Mucosa of descending colon (tissue), 3 donors: ENCODE measurements around the gene KRT32. TPM values are rescaled to one million over a fixed set of nuclear protein-coding genes. Genes with fewer than 3 reads are reported as not detected.

ENCODE experiments used
- ATAC-seq: fragments of 200-7000 bp; cut with Tn5 transposase; one replicate; pipeline ENCODE4 v1.9.1; 2020; ENCODE audit warnings: mild to moderate bottlenecking, moderate library complexity
- DNase-seq, 3 donors: peaks; one replicate each; pipeline ENCODE4 v3.0.0-alpha.2; 2020
- H3K36me3 ChIP-seq: fragments of 200-600 bp; one replicate; pipeline ENCODE4 v1.8.0; 2021; ENCODE audit warnings: low read depth, mild to moderate bottlenecking
- H3K4me1 ChIP-seq: fragments of 200-600 bp; one replicate; pipeline ENCODE4 v1.8.0; 2021; ENCODE audit warnings: low read depth, mild to moderate bottlenecking
- H3K4me3 ChIP-seq: fragments of 200-600 bp; one replicate; pipeline ENCODE4 v1.8.0; 2021; ENCODE audit warnings: mild to moderate bottlenecking
- H3K9me3 ChIP-seq: fragments of 200-600 bp; one replicate; pipeline ENCODE4 v1.8.0; 2021; ENCODE audit warnings: mild to moderate bottlenecking
- CTCF ChIP-seq: fragments of 200-600 bp; IDR thresholded peaks from one replicate; pipeline ENCODE4 v1.8.0; 2022; ENCODE audit warnings: antibody characterized with exemption, mild to moderate bottlenecking
- intact Hi-C, 2 donors: fragments of 100-400 bp; cut with DNase I in 1 of 2; cut with micrococcal nuclease in 1 of 2; formaldehyde crosslinking; loops; one replicate each; pipeline versions ENCODE4 v1.11.0 to v1.11.1; 2022; cut with DNase I, micrococcal nuclease
- total RNA-seq, 3 donors: library from RNA; stranded (reverse); fragmentation: NEBNext Ultra II Directional in 2 of 3; extraction: Animal tissue kit (Norgen Biotek cat#: 25700) in 2 of 3; gene quantifications; one replicate each; pipeline versions ENCODE4 v1.2.1 to v1.2.4, GENCODE V29; 2021 to 2023
- donor health status: DM: no; HTN: no; CAD: no; lungs with moderate emphysema.
- donor health status: DM: no; HTN: no; CAD: no.
- donor health status: DM: no; HTN: yes; CAD: no.

KRT32 gene
- total RNA-seq, 3 donors from 2014 or later: not detected

GRCh38 chr17:41511716-41512115 is 44.5 kb upstream of the KRT32 start:
- ATAC-seq (no peak), DNase-seq (no peak)
- Histone ChIP-seq H3K36me3 (no peaks in the 10 kb centered on the region), H3K4me1 (peaks cover 14% of the 10 kb centered on the region), H3K9me3 (no peaks in the 10 kb centered on the region), H3K4me3 (no peak overlapping the region)
- TF ChIP-seq CTCF: no peak
- intact Hi-C loops: no loop called here

DNA sequence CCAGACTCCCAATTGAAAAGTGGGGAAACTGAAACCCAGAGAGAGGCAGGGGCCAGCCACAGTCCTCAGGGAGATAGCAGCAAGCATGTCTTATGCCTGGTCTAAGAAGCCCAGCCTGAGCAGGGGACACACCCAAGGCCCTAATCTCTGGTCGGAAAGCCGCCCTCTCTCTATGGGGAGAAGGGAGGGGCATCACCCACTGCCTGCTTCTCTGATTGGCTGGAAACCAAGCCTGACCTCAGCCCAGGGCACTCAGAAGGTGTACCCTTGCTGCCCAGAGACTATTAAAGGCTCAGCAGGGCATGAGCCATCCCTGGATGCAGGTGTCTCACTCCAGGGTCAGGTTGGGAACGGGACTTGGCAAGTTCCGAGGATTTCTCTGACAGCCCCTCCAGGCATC is 43.9 kb upstream of the KRT32 start:
- ATAC-seq (peak; percentile 90), DNase-seq (peak in 2 of 3 donors; percentile 70 to 71)
- Histone ChIP-seq H3K36me3 (no peaks in the 10 kb centered on the region), H3K4me3 (no peak overlapping the region), H3K4me1 (peaks cover 14% of the 10 kb centered on the region), H3K9me3 (no peaks in the 10 kb centered on the region)
- intact Hi-C loops: no loop called here
- no peak for TF ChIP-seq CTCF

DNA sequence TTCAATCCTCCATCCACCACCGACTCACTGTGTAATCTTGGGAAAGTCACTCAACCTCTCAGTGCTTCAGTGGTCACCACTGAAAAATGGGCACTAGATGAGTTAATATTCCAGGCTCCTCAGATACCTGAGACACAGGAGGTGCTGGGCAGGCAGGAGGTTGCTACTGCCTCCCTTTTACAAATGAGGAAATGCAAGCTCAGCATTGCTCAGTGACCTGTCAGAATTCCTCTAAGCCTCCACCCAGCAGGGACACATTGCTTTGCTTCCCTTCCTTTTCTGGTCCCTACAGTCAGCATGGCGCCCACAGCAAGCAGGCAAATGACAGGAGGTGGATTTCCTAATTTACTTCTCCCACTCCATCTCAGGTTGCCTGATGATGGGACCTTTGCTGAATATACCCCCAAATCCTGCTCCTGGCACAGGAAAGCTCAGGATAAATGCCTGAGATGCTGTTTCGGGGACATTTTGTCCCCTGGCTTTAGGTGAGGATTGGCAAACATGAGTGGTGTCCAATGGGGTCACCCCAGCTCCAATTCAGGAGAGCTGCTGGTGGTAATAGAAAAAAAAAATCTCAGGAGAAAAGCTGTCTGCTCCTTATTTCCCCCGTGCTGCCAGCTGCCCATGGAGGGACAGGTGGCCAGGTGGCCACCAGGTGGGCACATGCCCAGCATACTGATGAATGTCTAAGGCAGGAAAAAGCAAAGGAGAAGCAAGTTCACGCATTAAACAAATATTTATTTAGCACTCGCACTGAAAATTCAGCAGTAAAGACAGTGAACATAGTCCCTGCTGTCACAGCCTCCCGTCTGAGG is 43.3 kb upstream of the KRT32 start:
- DNase-seq: no peak

GRCh38 chr17:41507315-41507880 is 40.2 kb upstream of the KRT32 start:
- Histone ChIP-seq H3K4me3 (no peak overlapping the region), H3K36me3 (no peaks in the 10 kb centered on the region), H3K9me3 (no peaks in the 10 kb centered on the region), H3K4me1 (peaks cover 14% of the 10 kb centered on the region)
- DNase-seq (no peak), ATAC-seq (no peak)
- no peak for TF ChIP-seq CTCF
- intact Hi-C loops: no loop called here

More for the DNA sequence above, 43.3 kb upstream of the KRT32 start:
- intact Hi-C loops: no loop called here
- ATAC-seq: peak; percentile 64
- H3K36me3 ChIP-seq: no peaks in the 10 kb centered on the region
- H3K9me3 ChIP-seq: no peaks in the 10 kb centered on the region
- peaks cover 14% of the 10 kb centered on the region for H3K4me1 ChIP-seq
- no peak for TF ChIP-seq CTCF
- H3K4me3 ChIP-seq: no peak overlapping the region

- intact Hi-C loops: no loop called here
- Histone ChIP-seq H3K4me1 (peaks cover 8% of the 10 kb centered on the region), H3K36me3 (no peaks in the 10 kb centered on the region), H3K9me3 (no peaks in the 10 kb centered on the region), H3K4me3 (no peak overlapping the region)
- DNase-seq: no peak
- no peak for TF ChIP-seq CTCF
- no peak for ATAC-seq
These were observed 38.9 kb upstream of the KRT32 start for GRCh38 chr17:41505809-41506767.
